GM18505 (cell line): ENCODE data around the gene GLCCI1.

Experiments used
- ATAC-seq: cut with Tn5 transposase; IDR thresholded peaks from one replicate; pipeline ENCODE4 v1.9.1; 2021; ENCODE audit not compliant: unreplicated experiment
- POLR2A ChIP-seq: IDR thresholded peaks from 4 replicates; pipeline ENCODE4 v1.6.1; 2011; ENCODE audit warnings: borderline replicate concordance; ENCODE audit not compliant: insufficient read depth, insufficient read length; ENCODE audit errors: extremely low read depth

GLCCI1 gene

DNA sequence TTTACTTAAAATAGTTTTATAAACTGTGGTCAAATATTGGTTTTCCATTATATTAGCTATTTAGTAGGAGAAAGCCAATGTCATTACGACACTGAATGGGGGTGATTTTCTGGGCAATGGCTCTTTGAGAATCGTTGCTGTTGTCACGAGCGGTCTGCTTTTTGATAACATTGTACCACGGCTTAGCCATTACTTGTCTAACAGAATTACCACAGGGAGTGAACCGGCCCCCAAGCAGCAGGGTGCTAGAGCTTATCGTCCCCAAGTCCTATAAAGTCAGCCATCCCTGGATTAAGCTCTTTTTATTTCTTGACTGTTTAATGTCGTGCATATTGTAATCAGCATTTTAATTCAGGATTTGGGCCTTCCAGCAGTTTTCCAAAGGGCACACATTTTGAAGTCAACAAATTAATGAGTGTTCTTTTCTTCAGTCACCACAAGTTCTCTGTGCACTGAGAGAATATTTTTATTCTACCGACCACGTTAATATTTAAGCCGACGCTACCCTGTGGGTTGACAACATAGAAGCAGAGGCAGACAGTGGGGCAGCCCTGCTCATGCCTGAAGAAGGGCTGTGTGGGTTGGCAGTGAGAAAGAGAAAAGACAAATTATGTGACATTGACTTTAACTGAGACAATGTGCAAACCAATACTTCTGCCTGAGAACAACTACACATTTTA is 167.6 kb downstream of the GLCCI1 start:
- ATAC-seq = no peak
- no peak for TF ChIP-seq POLR2A
